Measurements from ENCODE around the gene CARD8.

DNA sequence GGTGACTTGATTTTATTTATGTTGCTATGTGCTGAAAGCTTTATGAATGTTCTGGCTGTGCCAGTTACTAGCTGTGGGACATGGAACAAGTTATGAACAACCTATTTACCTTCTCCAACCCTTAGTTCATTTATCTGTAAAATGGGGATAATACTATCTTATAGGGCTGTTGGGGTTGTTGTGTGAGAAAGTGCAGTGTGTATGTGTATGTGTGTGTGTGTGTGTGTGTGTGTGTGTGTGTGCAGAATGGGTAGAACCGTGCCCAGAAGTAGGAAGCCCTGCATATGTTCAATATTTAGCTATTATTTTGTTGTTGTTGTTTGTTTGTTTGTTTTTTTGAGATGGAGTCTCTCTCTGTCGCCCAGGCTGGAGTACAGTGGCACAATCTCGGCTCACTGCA is 64.8 kb downstream of the CARD8 start:
- no peak for TF ChIP-seq CTCF (conservative IDR thresholded peaks at IDR 0.05; ENCODE audit: low read depth, low read length)
- no peak for TF ChIP-seq EZH2 (IDR thresholded peaks at IDR 0.05; ENCODE audit: low read length, unreplicated experiment)
